NCI-H510A (cell line): Measurements from ENCODE around the gene CCDC28A.

Experiments used
- DNase-seq: peaks from one replicate; lab custom pipeline; 2025; lab: John Stamatoyannopoulos, UW

CCDC28A gene

GRCh38 chr6:138795809-138796603, 22.4 kb downstream of the CCDC28A start, which contains the start of gene ECT2L:
ECT2L (plus strand) TSS chr6:138796087; CDS start chr6:138813275, 17,188 bp downstream.
- peak; percentile 65 for DNase-seq

GRCh38 chr6:138796771-138797170, 23.2 kb downstream of the CCDC28A start:
- DNase-seq, result no peak

GRCh38 chr6:138797806-138798446, 24.4 kb downstream of the CCDC28A start:
- DNase-seq, result no peak

GRCh38 chr6:138800377-138801150, 27.0 kb downstream of the CCDC28A start:
- DNase-seq, result no peak

GRCh38 chr6:138803331-138803730, 29.8 kb downstream of the CCDC28A start:
- DNase-seq, result no peak

- DNase-seq, result no peak
Measured at GRCh38 chr6:138803861-138804260, 30.3 kb downstream of the CCDC28A start.

- no peak for DNase-seq
Measured at GRCh38 chr6:138805016-138805765, 31.6 kb downstream of the CCDC28A start.

- no peak for DNase-seq
Measured at GRCh38 chr6:138806889-138807288, 33.3 kb downstream of the CCDC28A start.

GRCh38 chr6:138809677-138810076, 36.1 kb downstream of the CCDC28A start:
- DNase-seq, result no peak

- no peak for DNase-seq
Measured at GRCh38 chr6:138811866-138812265, 38.3 kb downstream of the CCDC28A start.

- DNase-seq, result peak; percentile 68
Measured at GRCh38 chr6:138814179-138814834, 40.7 kb downstream of the CCDC28A start.

- DNase-seq, result no peak
Measured at GRCh38 chr6:138815221-138815620, 41.7 kb downstream of the CCDC28A start.

- peak; percentile 30 for DNase-seq
Measured at GRCh38 chr6:138815797-138816528, 42.4 kb downstream of the CCDC28A start.

GRCh38 chr6:138817799-138818198, 44.2 kb downstream of the CCDC28A start:
- peak; percentile 87 for DNase-seq

GRCh38 chr6:138818496-138819194, 45.1 kb downstream of the CCDC28A start:
- no peak for DNase-seq

- no peak for DNase-seq
Measured at GRCh38 chr6:138821519-138821918, 48.0 kb downstream of the CCDC28A start.

- no peak for DNase-seq
Measured at GRCh38 chr6:138824482-138825144, 51.0 kb downstream of the CCDC28A start.

GRCh38 chr6:138830248-138830647, 56.7 kb downstream of the CCDC28A start:
- no peak for DNase-seq

GRCh38 chr6:138832182-138832581, 58.6 kb downstream of the CCDC28A start:
- DNase-seq, result no peak
